ENCODE results near the gene POC1A.

- TF ChIP-seq CTCF (conservative IDR thresholded peaks at IDR 0.05; ENCODE audit: low read depth in 2 of 2) = no peak
- no peak for TF ChIP-seq POLR2AphosphoS5 (IDR thresholded peaks at IDR 0.05; ENCODE audit: low read depth)
- TF ChIP-seq EZH2 (IDR thresholded peaks at IDR 0.05; ENCODE audit: low read depth, unreplicated experiment) = no peak
- TF ChIP-seq ETS1 (IDR thresholded peaks at IDR 0.05) = no peak
- TF ChIP-seq ZNF331 (CRISPR knock-in tag; IDR thresholded peaks at IDR 0.05; ENCODE audit: low read depth) = no peak
- no peak for TF ChIP-seq REST (IDR thresholded peaks at IDR 0.05; ENCODE audit: unreplicated experiment)
Observed at GRCh38 chr3:52117537-52117936, 36.7 kb downstream of the POC1A start.

All from GM23338 (cell line).